SKM-1 (cell line): ENCODE measurements around the gene MCF2L2.
"Not testable (repeated sequence)": the region's sequence is repeated elsewhere in the genome, so short reads cannot be mapped to it uniquely, and the experiment has no call there.

Experiments used
- DNase-seq: peaks from one replicate; lab custom pipeline; 2025; ENCODE audit not compliant: unreplicated experiment; lab: John Stamatoyannopoulos, UW

Gene MCF2L2

GRCh38 chr3:183396662-183397391, 31.6 kb downstream of the MCF2L2 start:
- no peak for DNase-seq

GRCh38 chr3:183394150-183394549, 34.3 kb downstream of the MCF2L2 start:
- DNase-seq = no peak

GRCh38 chr3:183393625-183394024, 34.8 kb downstream of the MCF2L2 start:
- no peak for DNase-seq

GRCh38 chr3:183392186-183393034, 36.0 kb downstream of the MCF2L2 start:
- no peak for DNase-seq

GRCh38 chr3:183391460-183391859, 37.0 kb downstream of the MCF2L2 start:
- DNase-seq = no peak

- DNase-seq = no peak
These were observed 37.6 kb downstream of the MCF2L2 start for GRCh38 chr3:183390844-183391243.

- no peak for DNase-seq
These were observed 40.1 kb downstream of the MCF2L2 start for GRCh38 chr3:183388213-183388895.

GRCh38 chr3:183387797-183388196, 40.6 kb downstream of the MCF2L2 start:
- DNase-seq = no peak

GRCh38 chr3:183386651-183387050, 41.8 kb downstream of the MCF2L2 start:
- no peak for DNase-seq

GRCh38 chr3:183385698-183386613, 42.5 kb downstream of the MCF2L2 start:
- peak; percentile 75 for DNase-seq

GRCh38 chr3:183381673-183382072, 46.7 kb downstream of the MCF2L2 start:
- no peak for DNase-seq

- DNase-seq = no peak
These were observed 47.2 kb downstream of the MCF2L2 start for GRCh38 chr3:183381179-183381578.

GRCh38 chr3:183378951-183379350, 49.5 kb downstream of the MCF2L2 start:
- DNase-seq = no peak

- DNase-seq = no peak
These were observed 49.9 kb downstream of the MCF2L2 start for GRCh38 chr3:183378545-183378944.

- no peak for DNase-seq
These were observed 50.4 kb downstream of the MCF2L2 start for GRCh38 chr3:183378008-183378407.

GRCh38 chr3:183377307-183377959, 51.0 kb downstream of the MCF2L2 start:
- DNase-seq = no peak

- peak; percentile 83 for DNase-seq
These were observed 52.6 kb downstream of the MCF2L2 start for GRCh38 chr3:183375787-183376186.

- DNase-seq = no peak
These were observed 53.1 kb downstream of the MCF2L2 start for GRCh38 chr3:183375337-183375736.

- no peak for DNase-seq
These were observed 55.5 kb downstream of the MCF2L2 start for GRCh38 chr3:183372911-183373310.

- DNase-seq = not testable (repeated sequence)
These were observed 56.8 kb downstream of the MCF2L2 start for GRCh38 chr3:183371600-183371968.
